ENCODE measurements around the gene NCAPD2. TPM values are rescaled to one million over a fixed set of nuclear protein-coding genes. Genes with fewer than 3 reads are reported as not detected.
"Not testable (repeated sequence)": the region's sequence is repeated elsewhere in the genome, so short reads cannot be mapped to it uniquely, and the experiment has no call there.

The NCAPD2 gene
- total RNA-seq, 1 donor from 2014 or later = 96.5 TPM

DNA sequence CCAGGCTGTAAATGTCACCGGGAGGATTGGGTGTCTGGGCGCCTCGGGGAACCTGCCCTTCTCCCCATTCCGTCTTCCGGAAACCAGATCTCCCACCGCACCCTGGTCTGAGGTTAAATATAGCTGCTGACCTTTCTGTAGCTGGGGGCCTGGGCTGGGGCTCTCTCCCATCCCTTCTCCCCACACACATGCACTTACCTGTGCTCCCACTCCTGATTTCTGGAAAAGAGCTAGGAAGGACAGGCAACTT is 41.7 kb downstream of the NCAPD2 start:
- H3K36me3 Mint-ChIP-seq = peaks cover 40% of the 10 kb centered on the region
- H3K27ac Mint-ChIP-seq = peak overlapping the region; percentile 100
- H3K4me1 Mint-ChIP-seq (ENCODE audit: unreplicated experiment) = peaks cover 38% of the 10 kb centered on the region
- no peaks in the 10 kb centered on the region for H3K9me3 Mint-ChIP-seq
- TF ChIP-seq, protein P1, sequence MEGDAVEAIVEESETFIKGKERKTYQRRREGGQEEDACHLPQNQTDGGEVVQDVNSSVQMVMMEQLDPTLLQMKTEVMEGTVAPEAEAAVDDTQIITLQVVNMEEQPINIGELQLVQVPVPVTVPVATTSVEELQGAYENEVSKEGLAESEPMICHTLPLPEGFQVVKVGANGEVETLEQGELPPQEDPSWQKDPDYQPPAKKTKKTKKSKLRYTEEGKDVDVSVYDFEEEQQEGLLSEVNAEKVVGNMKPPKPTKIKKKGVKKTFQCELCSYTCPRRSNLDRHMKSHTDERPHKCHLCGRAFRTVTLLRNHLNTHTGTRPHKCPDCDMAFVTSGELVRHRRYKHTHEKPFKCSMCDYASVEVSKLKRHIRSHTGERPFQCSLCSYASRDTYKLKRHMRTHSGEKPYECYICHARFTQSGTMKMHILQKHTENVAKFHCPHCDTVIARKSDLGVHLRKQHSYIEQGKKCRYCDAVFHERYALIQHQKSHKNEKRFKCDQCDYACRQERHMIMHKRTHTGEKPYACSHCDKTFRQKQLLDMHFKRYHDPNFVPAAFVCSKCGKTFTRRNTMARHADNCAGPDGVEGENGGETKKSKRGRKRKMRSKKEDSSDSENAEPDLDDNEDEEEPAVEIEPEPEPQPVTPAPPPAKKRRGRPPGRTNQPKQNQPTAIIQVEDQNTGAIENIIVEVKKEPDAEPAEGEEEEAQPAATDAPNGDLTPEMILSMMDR (conservative IDR thresholded peaks at IDR 0.05) = no peak
- DNase-seq (ENCODE audit: extremely low spot score, unreplicated experiment) = no peak
- H3K27me3 Mint-ChIP-seq = peaks cover 6% of the 10 kb centered on the region
- peak overlapping the region; percentile 97 for H3K4me3 Mint-ChIP-seq

- DNase-seq (ENCODE audit: extremely low spot score, unreplicated experiment) = no peak
- H3K36me3 Mint-ChIP-seq = peaks cover 34% of the 10 kb centered on the region
- peak overlapping the region; percentile 100 for H3K27ac Mint-ChIP-seq
- no peaks in the 10 kb centered on the region for H3K9me3 Mint-ChIP-seq
- TF ChIP-seq, protein P1 (conservative IDR thresholded peaks at IDR 0.05) = no peak
- peaks cover 6% of the 10 kb centered on the region for H3K27me3 Mint-ChIP-seq
- peaks cover 43% of the 10 kb centered on the region for H3K4me1 Mint-ChIP-seq (ENCODE audit: unreplicated experiment)
- peak overlapping the region; percentile 97 for H3K4me3 Mint-ChIP-seq
Measured at GRCh38 chr12:6535960-6536847, 42.3 kb downstream of the NCAPD2 start.

DNA sequence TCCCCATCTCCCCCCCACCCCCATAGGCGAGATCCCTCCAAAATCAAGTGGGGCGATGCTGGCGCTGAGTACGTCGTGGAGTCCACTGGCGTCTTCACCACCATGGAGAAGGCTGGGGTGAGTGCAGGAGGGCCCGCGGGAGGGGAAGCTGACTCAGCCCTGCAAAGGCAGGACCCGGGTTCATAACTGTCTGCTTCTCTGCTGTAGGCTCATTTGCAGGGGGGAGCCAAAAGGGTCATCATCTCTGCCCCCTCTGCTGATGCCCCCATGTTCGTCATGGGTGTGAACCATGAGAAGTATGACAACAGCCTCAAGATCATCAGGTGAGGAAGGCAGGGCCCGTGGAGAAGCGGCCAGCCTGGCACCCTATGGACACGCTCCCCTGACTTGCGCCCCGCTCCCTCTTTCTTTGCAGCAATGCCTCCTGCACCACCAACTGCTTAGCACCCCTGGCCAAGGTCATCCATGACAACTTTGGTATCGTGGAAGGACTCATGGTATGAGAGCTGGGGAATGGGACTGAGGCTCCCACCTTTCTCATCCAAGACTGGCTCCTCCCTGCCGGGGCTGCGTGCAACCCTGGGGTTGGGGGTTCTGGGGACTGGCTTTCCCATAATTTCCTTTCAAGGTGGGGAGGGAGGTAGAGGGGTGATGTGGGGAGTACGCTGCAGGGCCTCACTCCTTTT is 43.1 kb downstream of the NCAPD2 start:
- Mint-ChIP-seq H3K4me1 (ENCODE audit: unreplicated experiment) (peaks cover 45% of the 10 kb centered on the region), H3K9me3 (no peaks in the 10 kb centered on the region), H3K27me3 (peaks cover 6% of the 10 kb centered on the region), H3K36me3 (peaks cover 30% of the 10 kb centered on the region), H3K4me3 (peak overlapping the region; percentile 97), H3K27ac (peak overlapping the region; percentile 100)
- no peak for DNase-seq (ENCODE audit: extremely low spot score, unreplicated experiment)
- TF ChIP-seq, protein P1 (conservative IDR thresholded peaks at IDR 0.05) = no peak

GRCh38 chr12:6537580-6538419 is 43.9 kb downstream of the NCAPD2 start:
- not testable (repeated sequence) for H3K27me3 Mint-ChIP-seq, H3K9me3 Mint-ChIP-seq
- TF ChIP-seq, protein P1 (conservative IDR thresholded peaks at IDR 0.05) = peak; percentile 94
- Mint-ChIP-seq H3K36me3 (peaks cover 28% of the 10 kb centered on the region), H3K27ac (peak overlapping the region; percentile 100), H3K4me1 (ENCODE audit: unreplicated experiment) (peaks cover 45% of the 10 kb centered on the region), H3K4me3 (peak overlapping the region; percentile 97)
- DNase-seq (ENCODE audit: extremely low spot score, unreplicated experiment) = peak; percentile 84

DNA sequence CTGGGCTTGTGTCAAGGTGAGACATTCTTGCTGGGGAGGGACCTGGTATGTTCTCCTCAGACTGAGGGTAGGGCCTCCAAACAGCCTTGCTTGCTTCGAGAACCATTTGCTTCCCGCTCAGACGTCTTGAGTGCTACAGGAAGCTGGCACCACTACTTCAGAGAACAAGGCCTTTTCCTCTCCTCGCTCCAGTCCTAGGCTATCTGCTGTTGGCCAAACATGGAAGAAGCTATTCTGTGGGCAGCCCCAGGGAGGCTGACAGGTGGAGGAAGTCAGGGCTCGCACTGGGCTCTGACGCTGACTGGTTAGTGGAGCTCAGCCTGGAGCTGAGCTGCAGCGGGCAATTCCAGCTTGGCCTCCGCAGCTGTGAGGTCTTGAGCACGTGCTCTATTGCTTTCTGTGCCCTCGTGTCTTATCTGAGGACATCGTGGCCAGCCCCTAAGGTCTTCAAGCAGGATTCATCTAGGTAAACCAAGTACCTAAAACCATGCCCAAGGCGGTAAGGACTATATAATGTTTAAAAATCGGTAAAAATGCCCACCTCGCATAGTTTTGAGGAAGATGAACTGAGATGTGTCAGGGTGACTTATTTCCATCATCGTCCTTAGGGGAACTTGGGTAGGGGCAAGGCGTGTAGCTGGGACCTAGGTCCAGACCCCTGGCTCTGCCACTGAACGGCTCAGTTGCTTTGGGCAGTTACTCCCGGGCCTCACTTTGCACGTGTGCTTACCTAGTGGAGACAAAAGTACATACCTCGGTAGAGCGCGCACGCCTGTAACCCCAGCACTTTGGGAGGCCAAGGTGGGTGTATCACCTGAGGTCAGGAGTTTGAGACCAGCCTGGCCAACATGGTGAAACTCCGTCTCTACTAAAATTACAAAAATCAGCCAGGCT is 44.8 kb downstream of the NCAPD2 start:
- DNase-seq (ENCODE audit: extremely low spot score, unreplicated experiment) = no peak
- peak overlapping the region; percentile 100 for H3K27ac Mint-ChIP-seq
- TF ChIP-seq, protein P1 (conservative IDR thresholded peaks at IDR 0.05) = no peak
- H3K36me3 Mint-ChIP-seq = peaks cover 28% of the 10 kb centered on the region
- peaks cover 40% of the 10 kb centered on the region for H3K4me1 Mint-ChIP-seq (ENCODE audit: unreplicated experiment)
- no peaks in the 10 kb centered on the region for H3K9me3 Mint-ChIP-seq
- H3K4me3 Mint-ChIP-seq = peak overlapping the region; percentile 97
- H3K27me3 Mint-ChIP-seq = peaks cover 6% of the 10 kb centered on the region

Data from type B pancreatic cell (in vitro differentiated cells).